Measurements from ENCODE around the gene CLSTN3.

DNA sequence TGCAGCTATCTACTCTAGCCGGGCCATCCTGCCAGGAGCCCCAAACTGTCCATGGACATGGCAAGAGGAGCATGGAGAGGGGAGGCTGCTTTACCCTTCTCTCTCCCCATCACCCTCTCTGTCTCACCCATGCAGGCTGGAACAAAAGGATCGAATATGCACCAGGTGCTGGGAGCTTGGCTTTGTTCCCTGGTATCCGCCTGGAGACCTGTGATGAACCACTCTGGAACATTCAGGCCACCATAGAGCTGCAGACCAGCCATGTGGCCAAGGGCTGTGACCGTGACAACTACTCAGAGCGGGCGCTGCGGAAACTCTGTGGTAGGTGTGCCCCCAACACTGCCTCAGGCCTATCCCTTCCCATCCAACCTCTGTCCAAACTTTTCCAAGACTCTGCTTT, 5.9 kb downstream of the CLSTN3 start:
- TF ChIP-seq POLR2A (IDR thresholded peaks at IDR 0.05; ENCODE audit: low read length) (no peak), CEBPB (IDR thresholded peaks at IDR 0.05) (no peak), CBX8 (IDR thresholded peaks at IDR 0.05) (no peak), EP300 (IDR thresholded peaks at IDR 0.05) (no peak), MYC (IDR thresholded peaks at IDR 0.05; ENCODE audit: borderline replicate concordance, low read length) (no peak)
- TF ChIP-seq, protein P1, sequence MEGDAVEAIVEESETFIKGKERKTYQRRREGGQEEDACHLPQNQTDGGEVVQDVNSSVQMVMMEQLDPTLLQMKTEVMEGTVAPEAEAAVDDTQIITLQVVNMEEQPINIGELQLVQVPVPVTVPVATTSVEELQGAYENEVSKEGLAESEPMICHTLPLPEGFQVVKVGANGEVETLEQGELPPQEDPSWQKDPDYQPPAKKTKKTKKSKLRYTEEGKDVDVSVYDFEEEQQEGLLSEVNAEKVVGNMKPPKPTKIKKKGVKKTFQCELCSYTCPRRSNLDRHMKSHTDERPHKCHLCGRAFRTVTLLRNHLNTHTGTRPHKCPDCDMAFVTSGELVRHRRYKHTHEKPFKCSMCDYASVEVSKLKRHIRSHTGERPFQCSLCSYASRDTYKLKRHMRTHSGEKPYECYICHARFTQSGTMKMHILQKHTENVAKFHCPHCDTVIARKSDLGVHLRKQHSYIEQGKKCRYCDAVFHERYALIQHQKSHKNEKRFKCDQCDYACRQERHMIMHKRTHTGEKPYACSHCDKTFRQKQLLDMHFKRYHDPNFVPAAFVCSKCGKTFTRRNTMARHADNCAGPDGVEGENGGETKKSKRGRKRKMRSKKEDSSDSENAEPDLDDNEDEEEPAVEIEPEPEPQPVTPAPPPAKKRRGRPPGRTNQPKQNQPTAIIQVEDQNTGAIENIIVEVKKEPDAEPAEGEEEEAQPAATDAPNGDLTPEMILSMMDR (IDR thresholded peaks at IDR 0.05), result no peak
- TF ChIP-seq, protein P2, sequence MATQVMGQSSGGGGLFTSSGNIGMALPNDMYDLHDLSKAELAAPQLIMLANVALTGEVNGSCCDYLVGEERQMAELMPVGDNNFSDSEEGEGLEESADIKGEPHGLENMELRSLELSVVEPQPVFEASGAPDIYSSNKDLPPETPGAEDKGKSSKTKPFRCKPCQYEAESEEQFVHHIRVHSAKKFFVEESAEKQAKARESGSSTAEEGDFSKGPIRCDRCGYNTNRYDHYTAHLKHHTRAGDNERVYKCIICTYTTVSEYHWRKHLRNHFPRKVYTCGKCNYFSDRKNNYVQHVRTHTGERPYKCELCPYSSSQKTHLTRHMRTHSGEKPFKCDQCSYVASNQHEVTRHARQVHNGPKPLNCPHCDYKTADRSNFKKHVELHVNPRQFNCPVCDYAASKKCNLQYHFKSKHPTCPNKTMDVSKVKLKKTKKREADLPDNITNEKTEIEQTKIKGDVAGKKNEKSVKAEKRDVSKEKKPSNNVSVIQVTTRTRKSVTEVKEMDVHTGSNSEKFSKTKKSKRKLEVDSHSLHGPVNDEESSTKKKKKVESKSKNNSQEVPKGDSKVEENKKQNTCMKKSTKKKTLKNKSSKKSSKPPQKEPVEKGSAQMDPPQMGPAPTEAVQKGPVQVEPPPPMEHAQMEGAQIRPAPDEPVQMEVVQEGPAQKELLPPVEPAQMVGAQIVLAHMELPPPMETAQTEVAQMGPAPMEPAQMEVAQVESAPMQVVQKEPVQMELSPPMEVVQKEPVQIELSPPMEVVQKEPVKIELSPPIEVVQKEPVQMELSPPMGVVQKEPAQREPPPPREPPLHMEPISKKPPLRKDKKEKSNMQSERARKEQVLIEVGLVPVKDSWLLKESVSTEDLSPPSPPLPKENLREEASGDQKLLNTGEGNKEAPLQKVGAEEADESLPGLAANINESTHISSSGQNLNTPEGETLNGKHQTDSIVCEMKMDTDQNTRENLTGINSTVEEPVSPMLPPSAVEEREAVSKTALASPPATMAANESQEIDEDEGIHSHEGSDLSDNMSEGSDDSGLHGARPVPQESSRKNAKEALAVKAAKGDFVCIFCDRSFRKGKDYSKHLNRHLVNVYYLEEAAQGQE (IDR thresholded peaks at IDR 0.05), result no peak
